T-helper 2 cell treated with Interferon-gamma antibody and Interleukin-4, amounts not matched to agents 5 μg/mL and 100 μg/mL, for 36 hours (primary cell): ENCODE data around the gene PGAP6.
"Not testable (repeated sequence)": the region's sequence is repeated elsewhere in the genome, so short reads cannot be mapped to it uniquely, and the experiment has no call there.

Experiments used
- DNase-seq: peaks from one replicate; pipeline ENCODE4 v3.0.0; 2021; ENCODE audit warnings: low spot score
- H3K27ac Mint-ChIP-seq: one replicate; pipeline ENCODE4 v1.8.0; 2021; ENCODE audit warnings: mild to moderate bottlenecking, mixed read lengths
- H3K27me3 Mint-ChIP-seq: one replicate; pipeline ENCODE4 v1.8.0; 2021; ENCODE audit warnings: low read depth, mixed read lengths
- H3K36me3 Mint-ChIP-seq: one replicate; pipeline ENCODE4 v1.8.0; 2021; ENCODE audit warnings: low read depth, mixed read lengths
- H3K4me1 Mint-ChIP-seq: one replicate; pipeline ENCODE4 v1.8.0; 2021; ENCODE audit warnings: low read depth, mixed read lengths
- H3K4me3 Mint-ChIP-seq: one replicate; pipeline ENCODE4 v1.8.0; 2022; ENCODE audit warnings: mild to moderate bottlenecking, moderate library complexity, mixed read lengths
- H3K9me3 Mint-ChIP-seq: one replicate; pipeline ENCODE4 v1.8.0; 2021; ENCODE audit warnings: mixed read lengths

PGAP6 gene

DNA sequence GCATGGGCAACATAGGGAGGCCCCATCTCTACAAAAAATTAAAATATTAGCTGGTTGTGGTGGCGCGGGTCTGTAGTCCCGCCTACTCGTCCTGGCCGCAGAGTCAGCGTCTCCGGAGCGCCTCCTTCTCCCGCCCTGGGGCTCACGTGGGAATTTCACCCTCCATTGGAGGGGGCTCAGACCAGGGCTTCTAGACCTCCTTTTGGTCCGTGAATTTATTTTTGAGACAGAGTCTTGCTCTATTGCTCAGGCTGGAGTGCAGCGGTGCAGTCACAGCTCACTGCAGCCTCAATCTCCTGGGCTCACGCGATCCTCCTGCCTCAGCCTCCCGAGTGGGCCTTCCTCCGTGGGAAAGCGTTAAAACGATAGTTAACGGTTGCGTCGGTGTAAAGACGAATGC, 14.8 kb upstream of the PGAP6 start:
- Mint-ChIP-seq H3K4me1 (peaks cover 16% of the 10 kb centered on the region), H3K27me3 (peaks cover 10% of the 10 kb centered on the region), H3K36me3 (peaks cover 1% of the 10 kb centered on the region), H3K9me3 (no peaks in the 10 kb centered on the region), H3K27ac (peak overlapping the region; percentile 56), H3K4me3 (peak overlapping the region; percentile 86)
- DNase-seq: no peak

DNA sequence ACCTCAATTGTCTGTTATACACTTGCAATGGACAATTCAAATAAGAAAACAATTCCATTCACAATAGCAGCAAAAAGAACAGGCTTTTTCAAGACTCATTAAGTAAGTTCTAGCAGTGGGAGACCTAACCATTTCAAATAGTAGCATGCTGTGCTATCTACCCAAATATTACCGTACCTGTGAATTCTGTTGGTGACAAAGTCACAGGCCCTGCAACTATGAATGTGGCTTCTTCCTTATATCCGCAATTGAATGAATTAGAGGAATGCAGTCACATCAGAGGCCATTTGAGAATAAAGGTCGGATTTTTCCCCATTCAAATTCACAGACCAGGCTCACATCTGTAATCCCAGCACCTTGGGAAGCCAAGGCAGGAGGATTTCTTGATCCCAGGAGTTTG, 14.4 kb upstream of the PGAP6 start:
- H3K27ac Mint-ChIP-seq: peak overlapping the region; percentile 26
- peaks cover 1% of the 10 kb centered on the region for H3K36me3 Mint-ChIP-seq
- H3K27me3 Mint-ChIP-seq: peaks cover 10% of the 10 kb centered on the region
- peak overlapping the region; percentile 86 for H3K4me3 Mint-ChIP-seq
- peaks cover 16% of the 10 kb centered on the region for H3K4me1 Mint-ChIP-seq
- no peaks in the 10 kb centered on the region for H3K9me3 Mint-ChIP-seq
- DNase-seq: no peak

DNA sequence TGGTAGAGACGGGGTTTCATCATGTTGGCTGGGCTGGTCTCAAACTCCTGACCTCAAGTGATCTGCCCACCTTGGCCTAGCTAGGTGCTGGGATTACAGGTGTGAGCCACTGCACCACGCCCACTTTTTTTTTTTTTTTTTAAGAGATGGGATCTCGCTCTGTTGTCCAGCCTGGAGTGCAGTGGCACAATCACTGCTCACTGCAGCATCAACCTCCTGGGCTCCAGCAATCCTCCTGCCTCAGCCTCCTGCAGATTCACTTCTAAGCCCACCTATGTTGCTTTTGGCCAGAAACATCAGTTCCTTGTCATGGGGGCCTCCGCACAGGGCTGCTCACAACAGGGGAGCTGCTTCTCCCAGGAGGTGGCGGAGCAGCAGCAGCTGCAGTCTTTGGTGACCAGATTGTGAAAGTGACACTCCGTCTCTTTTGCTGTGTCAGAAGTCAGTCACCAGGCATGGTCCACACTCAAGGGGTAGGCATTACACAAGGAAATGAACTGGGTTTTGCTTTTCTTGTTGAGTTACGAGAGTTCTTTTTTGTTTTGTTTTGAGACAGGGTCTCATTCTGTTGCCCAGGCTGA, 10.8 kb upstream of the PGAP6 start:
- Mint-ChIP-seq H3K27ac (no peak overlapping the region), H3K4me1 (peaks cover 9% of the 10 kb centered on the region), H3K4me3 (no peak overlapping the region), H3K27me3 (peaks cover 10% of the 10 kb centered on the region), H3K9me3 (no peaks in the 10 kb centered on the region), H3K36me3 (no peaks in the 10 kb centered on the region)
- no peak for DNase-seq

DNA sequence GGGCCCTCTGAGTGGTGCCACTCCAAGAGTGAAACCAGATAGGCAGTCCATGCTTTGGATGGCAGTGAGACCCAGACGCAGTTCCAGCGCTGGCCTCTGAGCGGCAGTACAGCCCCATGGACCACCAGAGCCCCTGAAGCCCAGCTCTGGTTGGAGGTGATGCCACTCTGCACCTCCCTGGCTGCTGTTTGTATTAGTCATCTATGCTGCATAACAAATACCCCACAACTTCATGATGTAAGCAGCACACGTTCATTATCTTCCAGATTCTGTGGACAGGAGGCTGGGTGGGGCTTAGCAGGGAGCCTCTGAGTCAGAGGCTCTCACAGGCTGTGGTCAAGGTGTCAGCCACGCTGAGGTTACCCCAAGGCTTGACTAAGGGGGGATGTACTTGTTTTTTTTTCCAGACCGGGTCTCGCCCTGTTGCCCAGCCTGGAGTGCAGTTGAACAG, 10.1 kb upstream of the PGAP6 start:
- Mint-ChIP-seq H3K9me3 (no peaks in the 10 kb centered on the region), H3K27me3 (peaks cover 10% of the 10 kb centered on the region), H3K4me1 (peaks cover 9% of the 10 kb centered on the region), H3K4me3 (no peak overlapping the region), H3K27ac (no peak overlapping the region), H3K36me3 (no peaks in the 10 kb centered on the region)
- peak; percentile 44 for DNase-seq

DNA sequence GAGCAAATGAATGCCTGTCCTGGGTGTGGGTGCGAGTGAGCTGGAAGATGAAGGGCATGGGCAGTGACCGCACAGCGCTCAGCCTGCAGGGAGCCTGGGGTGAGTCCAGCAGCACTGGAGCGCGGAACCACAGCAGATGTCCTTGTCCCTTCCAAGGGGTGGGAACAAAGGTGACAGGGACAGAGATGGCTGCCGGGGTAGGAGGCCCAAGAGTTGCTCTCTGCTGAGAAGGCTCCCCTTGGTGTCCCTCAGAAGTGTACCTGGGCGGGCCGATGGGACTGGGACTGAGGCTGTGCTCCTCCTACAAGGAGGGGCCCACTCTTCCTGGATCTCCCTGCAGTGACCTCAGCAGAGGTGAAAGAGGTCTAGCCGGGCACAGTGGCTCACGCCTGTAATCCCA, 7.6 kb upstream of the PGAP6 start:
- no peak overlapping the region for H3K27ac Mint-ChIP-seq
- H3K9me3 Mint-ChIP-seq: no peaks in the 10 kb centered on the region
- peaks cover 3% of the 10 kb centered on the region for H3K4me1 Mint-ChIP-seq
- no peaks in the 10 kb centered on the region for H3K36me3 Mint-ChIP-seq
- H3K4me3 Mint-ChIP-seq: no peak overlapping the region
- no peaks in the 10 kb centered on the region for H3K27me3 Mint-ChIP-seq
- DNase-seq: no peak

DNA sequence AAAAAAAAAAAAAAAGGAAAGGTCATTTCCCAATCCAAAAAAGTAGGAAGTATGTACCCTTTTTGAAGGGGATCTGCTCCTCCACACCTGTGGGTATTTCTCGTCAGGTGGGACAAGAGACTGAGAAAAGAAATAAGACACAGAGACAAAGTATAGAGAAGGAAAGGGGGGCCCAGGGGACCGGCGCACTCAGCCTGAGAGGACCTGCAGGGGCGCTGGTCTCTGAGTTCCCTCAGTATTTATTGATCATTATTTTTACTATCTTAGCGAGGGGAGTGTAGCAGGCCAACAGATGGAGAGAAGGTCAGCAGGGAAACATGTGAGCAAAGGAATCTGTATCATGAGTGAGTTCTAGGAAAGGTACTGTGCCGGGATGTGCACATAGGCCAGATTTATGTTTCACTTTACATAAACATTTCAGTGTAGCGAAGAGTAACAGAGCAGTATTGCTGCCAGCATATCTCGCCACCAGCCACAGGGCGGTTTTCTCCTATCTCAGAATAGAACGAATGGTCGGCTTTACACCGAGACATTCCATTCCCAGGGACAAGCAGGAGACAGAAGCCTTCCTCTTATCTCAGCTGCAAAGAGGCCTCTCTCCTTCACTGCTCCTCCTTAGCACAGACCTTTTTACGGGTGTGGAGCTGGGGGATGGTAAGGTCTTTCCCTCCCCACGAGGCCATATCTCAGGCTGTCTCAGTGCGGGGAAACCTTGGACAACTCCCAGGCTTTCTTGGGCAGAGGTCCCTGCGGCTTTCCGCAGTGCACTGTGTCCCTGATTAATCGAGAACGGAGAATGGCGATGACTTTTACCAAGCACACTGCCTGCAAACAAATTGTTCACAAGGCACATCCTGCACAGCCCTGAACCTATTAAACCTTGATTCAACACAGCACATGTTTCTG, 6.2 kb upstream of the PGAP6 start:
- not testable (repeated sequence) for H3K4me3 Mint-ChIP-seq, H3K27ac Mint-ChIP-seq, H3K36me3 Mint-ChIP-seq, DNase-seq, H3K27me3 Mint-ChIP-seq, H3K4me1 Mint-ChIP-seq, H3K9me3 Mint-ChIP-seq

DNA sequence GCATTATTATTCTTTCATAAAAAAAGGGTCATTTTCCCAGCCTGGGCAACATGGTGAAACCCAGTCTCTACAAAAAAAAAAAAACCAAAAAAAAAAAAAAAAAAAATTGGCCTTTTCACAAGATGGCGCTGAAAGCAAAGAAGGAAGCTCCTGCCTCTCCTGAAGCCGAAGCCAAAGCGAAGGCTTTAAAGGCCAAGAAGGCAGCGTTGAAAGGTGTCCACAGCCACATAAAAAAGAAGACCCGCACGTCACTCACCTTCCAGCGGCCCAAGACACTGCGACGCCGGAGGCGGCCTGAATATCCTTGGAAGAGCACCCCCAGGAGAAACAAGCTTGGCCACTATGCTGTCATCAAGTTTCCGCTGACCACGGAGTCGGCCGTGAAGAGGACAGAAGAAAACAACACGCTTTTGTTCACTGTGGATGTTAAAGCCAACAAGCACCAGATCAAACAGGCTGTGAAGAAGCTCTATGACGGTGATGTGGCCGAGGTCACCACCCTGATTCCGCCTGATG, 4.9 kb upstream of the PGAP6 start:
- Mint-ChIP-seq H3K27ac (no peak overlapping the region), H3K9me3 (no peaks in the 10 kb centered on the region), H3K4me1 (peaks cover 11% of the 10 kb centered on the region), H3K27me3 (peaks cover 10% of the 10 kb centered on the region), H3K36me3 (no peaks in the 10 kb centered on the region), H3K4me3 (no peak overlapping the region)
- no peak for DNase-seq

DNA sequence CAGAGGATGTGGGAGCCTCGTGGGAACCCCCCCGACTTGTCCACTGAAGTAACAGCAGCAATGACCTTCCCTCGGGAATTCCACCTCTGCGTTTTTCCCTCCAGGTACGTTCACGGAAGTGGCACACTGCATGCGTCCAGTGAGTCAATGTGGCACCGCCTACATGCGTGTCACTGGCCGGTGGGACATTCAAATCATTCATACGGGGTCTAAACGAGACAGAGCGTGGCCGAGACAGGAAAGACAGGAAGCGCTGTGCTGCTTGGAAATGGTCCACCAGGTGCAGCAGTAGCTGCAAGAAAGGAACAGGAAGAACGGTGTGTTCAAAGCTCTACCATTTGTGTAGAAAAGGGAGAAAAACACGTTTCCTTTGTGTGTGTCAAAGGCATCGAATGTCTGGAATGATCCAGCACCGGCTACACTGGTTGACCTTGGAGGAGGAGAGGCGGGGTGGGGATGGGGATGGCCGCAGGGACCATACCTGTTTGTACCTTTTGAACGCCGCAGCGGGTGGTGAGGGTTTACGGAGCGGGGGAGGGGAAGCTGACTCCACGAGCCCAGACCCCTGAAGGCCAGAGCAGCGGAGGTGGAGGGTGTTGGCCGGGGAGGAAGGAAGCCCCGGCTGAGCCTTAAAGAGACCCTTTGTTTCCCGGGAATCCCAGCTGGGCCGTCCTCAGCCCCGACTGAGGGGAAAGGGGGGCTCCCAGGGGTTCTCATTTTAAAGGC, 1.7 kb upstream of the PGAP6 start:
- no peaks in the 10 kb centered on the region for H3K36me3 Mint-ChIP-seq
- peak; percentile 44 for DNase-seq

DNA sequence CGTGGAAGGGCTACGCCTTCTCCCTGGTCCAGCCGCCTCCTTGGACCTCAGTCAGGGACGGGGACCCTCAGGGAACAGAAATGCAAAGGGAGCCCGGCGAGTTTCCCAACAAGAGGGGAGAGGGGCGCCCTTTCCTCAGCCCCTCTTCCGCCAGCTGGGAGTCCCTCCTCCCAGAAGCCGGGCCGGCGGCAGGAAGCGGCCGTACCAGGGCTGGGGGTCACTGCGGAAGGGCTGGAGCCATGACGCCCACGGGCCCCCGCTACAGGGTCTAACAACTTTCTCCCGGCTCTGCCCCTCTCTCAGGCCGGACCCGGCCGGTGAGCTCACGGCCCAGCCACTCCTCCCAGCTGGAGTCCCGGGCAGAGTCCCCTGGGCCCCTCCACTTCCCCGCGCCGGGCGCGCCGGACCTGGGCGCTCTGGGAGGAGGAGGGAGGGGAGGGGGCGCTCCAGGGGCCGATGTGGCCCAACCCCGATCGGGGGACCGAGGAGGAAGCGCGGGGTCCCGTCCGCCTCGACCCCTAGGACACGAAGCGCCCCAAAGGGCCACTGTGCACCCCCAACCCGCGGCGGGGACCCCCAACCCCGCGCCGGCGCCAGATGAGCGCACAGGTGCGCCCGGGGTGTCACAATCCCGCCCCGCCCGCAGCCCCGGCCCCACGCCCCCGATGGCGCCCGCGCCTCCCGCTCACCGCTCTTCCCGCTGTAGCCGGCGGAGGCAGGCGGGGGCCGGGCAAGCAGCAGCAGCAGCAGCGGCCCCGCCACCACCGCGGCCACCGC, 578 bp downstream of the PGAP6 start:
- no peak for DNase-seq
- Mint-ChIP-seq H3K4me1 (peaks cover 14% of the 10 kb centered on the region), H3K27ac (no peak overlapping the region), H3K4me3 (peak overlapping the region; percentile 62), H3K36me3 (no peaks in the 10 kb centered on the region), H3K27me3 (peaks cover 10% of the 10 kb centered on the region), H3K9me3 (no peaks in the 10 kb centered on the region)

More for the DNA sequence above, 1.7 kb upstream of the PGAP6 start:
- H3K4me1 Mint-ChIP-seq: peaks cover 14% of the 10 kb centered on the region
- H3K27me3 Mint-ChIP-seq: peaks cover 10% of the 10 kb centered on the region
- no peaks in the 10 kb centered on the region for H3K9me3 Mint-ChIP-seq
- H3K27ac Mint-ChIP-seq: no peak overlapping the region
- H3K4me3 Mint-ChIP-seq: peak overlapping the region; percentile 83

DNA sequence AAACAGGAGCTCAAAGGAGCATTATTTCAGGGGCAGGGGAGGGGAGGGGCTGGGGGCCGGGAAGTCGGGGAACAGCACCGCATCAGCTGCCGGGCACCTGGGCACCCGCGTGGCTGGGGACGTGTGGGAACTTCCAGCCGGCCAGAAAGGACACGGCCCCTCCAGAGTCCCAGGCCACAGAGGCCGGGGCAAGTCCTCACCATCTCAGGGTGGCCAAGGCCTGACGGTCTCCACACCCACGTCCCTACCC, 1.1 kb downstream of the PGAP6 start:
- H3K4me1 Mint-ChIP-seq: peaks cover 14% of the 10 kb centered on the region
- H3K9me3 Mint-ChIP-seq: no peaks in the 10 kb centered on the region
- H3K27me3 Mint-ChIP-seq: peaks cover 10% of the 10 kb centered on the region
- H3K4me3 Mint-ChIP-seq: peak overlapping the region; percentile 63
- DNase-seq: no peak
- H3K36me3 Mint-ChIP-seq: no peaks in the 10 kb centered on the region
- H3K27ac Mint-ChIP-seq: no peak overlapping the region

DNA sequence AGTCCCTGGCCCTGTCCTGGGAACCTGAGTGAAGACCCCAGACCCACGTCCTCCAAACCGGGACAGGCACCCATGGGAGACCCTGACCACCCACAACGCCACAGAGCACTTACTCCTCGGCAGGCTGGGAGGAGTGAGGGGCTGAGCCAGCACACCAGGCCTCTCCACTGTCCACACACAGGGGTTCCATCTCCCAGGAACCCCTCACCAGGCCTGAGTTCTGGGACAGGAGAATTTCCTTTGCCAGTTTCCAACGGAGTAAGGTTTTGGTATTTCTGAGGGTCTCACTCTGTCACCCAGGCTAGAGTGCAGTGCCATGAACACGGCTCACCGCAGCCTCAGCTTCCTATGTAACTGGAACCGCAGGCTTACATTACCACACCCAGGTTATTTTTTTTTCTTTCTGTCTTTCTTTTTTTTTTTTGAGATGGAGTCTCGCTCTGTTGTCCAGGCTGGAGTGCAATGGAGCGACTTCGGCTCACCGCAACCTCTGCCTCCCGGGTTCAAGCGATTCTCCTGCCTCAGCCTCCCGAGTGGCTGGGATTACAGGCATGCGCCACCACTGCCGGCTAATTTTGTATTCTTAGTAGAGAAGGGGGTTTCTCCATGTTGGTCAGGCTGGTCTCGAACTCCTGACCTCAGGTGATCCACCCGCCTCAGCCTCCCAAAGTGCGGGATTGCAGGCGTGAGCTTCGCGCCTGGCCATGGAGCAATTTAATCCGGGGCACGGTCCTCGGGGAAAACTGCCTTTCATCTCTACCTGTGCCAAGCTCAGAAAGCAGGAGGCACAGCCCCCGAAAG, 1.6 kb downstream of the PGAP6 start:
- Mint-ChIP-seq H3K36me3 (no peaks in the 10 kb centered on the region), H3K4me1 (peaks cover 14% of the 10 kb centered on the region), H3K4me3 (peak overlapping the region; percentile 63), H3K27me3 (peaks cover 10% of the 10 kb centered on the region), H3K9me3 (no peaks in the 10 kb centered on the region), H3K27ac (peak overlapping the region; percentile 26)
- DNase-seq: no peak

DNA sequence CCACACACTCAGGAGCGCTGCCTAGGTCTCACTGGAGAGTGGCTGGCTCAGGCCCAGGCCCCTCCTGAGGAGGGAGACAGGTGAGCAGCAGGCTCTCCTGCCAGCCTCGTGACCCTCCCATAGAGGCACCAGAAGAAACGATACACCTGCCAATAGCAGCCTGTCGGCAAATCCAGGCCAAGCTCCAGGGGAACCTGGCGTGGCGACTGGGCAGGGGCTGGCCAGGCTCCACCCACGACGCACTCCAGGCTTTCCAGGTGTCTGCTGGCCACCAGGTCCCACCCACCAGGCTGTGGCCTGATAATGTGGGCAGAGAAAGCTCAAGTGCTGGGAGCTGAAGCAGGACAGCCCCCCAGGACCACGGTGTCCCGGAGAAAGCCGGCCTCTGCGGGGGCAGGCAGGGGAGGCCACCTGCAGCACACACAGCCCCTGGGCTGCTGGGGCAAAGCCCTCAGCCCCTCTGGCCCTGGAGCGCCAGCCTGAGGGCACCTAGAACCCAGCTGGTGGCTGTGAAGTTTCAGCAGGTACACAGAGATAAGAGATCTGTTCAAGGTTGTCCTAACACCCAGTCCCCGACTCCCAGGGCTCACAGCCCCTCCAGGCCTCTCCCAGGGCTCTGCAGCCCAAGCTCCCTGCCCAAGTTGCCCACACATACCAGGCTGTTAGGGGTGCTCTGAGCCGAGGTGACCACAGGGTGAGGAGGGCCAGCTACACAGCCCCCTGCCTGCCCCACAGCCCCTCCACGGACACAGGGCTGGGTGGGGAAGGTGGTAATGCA, 2.4 kb downstream of the PGAP6 start:
- no peaks in the 10 kb centered on the region for H3K9me3 Mint-ChIP-seq
- peaks cover 10% of the 10 kb centered on the region for H3K27me3 Mint-ChIP-seq
- H3K27ac Mint-ChIP-seq: no peak overlapping the region
- no peak for DNase-seq
- H3K4me1 Mint-ChIP-seq: peaks cover 14% of the 10 kb centered on the region
- H3K4me3 Mint-ChIP-seq: peak overlapping the region; percentile 63
- no peaks in the 10 kb centered on the region for H3K36me3 Mint-ChIP-seq
